Measurements from ENCODE around the gene NRTN. TPM values are rescaled to one million over a fixed set of nuclear protein-coding genes. Genes with fewer than 3 reads are reported as not detected.

NRTN gene
- total and polyA plus RNA-seq, 2 of the 13 experiments (the other 11 are each of a cell fraction or from before 2014, with no cell fraction given), result 4.1 to 5.3 TPM

DNA sequence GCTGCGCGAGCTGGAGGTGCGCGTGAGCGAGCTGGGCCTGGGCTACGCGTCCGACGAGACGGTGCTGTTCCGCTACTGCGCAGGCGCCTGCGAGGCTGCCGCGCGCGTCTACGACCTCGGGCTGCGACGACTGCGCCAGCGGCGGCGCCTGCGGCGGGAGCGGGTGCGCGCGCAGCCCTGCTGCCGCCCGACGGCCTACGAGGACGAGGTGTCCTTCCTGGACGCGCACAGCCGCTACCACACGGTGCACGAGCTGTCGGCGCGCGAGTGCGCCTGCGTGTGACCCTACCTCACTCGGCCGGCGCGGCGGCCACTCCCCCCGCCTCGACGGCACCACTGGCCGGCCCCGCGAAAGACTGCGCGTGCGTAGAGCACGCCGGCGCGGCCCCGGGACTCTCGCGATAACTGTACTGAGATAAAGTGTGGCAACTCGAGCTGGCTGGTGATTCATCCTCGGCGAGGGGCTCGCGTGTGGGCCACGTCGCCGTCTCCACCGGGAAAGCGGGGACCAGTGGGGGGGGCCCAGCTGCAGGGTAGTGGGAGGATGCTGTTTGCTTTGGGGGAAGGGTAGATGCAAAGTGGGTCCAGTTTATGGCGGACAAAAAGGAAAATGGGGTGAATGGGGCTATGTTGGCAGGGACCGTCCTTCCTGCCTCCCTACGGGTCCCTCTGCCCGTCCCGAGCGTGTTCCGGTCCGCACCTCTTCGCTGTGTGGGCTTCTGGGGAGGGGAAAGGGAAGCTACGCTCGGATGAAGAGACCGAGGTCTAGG is 23.2 kb downstream of the NRTN start (continued):
- TF ChIP-seq FOXA1 (IDR thresholded peaks at IDR 0.05), result no peak
- TF ChIP-seq FOXA1 (CRISPR knock-in tag; IDR thresholded peaks at IDR 0.05), result peak; percentile 79
- no peak for TF ChIP-seq ZNF570 (CRISPR knock-in tag; IDR thresholded peaks at IDR 0.05; ENCODE audit: borderline replicate concordance)
- TF ChIP-seq ZNF232 (CRISPR knock-in tag; IDR thresholded peaks at IDR 0.05; ENCODE audit: borderline replicate concordance), result no peak; the same call in 1 of the 2 replicates
- TF ChIP-seq, protein P1, sequence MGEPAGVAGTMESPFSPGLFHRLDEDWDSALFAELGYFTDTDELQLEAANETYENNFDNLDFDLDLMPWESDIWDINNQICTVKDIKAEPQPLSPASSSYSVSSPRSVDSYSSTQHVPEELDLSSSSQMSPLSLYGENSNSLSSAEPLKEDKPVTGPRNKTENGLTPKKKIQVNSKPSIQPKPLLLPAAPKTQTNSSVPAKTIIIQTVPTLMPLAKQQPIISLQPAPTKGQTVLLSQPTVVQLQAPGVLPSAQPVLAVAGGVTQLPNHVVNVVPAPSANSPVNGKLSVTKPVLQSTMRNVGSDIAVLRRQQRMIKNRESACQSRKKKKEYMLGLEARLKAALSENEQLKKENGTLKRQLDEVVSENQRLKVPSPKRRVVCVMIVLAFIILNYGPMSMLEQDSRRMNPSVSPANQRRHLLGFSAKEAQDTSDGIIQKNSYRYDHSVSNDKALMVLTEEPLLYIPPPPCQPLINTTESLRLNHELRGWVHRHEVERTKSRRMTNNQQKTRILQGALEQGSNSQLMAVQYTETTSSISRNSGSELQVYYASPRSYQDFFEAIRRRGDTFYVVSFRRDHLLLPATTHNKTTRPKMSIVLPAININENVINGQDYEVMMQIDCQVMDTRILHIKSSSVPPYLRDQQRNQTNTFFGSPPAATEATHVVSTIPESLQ (CRISPR knock-in tag; conservative IDR thresholded peaks at IDR 0.05), result no peak

DNA sequence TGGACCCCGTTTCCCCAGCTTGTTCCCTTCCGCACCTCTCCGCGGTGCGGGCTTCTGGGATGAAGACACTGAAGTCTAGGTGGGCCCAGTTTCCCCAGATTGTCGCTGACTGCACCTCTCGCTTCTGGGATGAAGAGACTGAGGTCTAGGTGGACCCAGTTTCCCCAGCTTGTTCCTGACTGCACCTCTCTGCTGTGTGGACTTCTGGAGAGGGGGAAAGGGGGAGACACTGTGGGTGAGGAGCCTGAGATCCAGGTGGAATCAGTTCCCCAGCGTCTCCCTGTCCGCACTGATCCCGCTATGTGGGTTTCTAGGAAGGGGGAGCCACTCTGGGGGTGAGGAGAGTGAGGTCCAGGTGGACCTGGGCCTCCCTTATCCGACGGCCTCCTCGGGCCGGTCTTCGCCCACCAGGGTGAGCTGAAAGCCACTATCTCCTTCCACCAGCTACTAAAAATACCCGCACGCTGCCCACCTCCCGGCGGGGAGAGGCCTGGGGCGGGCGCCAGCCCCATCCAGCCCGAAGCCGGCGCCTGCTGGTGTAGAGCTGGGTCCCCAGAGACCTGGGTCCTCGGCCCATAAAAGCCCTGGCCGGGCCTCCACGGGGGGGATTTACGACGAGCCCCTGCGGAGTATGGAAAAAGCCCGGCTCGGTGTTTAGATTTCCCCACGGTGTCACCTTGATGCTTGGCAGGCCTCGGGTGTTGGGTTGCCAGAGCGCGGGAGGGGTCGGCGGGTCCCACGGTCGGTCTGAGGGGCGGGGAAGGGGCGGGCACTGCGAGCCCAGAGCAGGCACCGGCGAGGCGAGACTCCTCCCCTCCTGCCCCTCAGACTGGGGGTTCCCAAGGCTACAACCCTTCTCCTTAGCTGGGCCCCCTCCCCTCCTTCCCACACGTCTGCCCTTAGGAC is 24.0 kb downstream of the NRTN start:
- Histone ChIP-seq H3K27me3 (ENCODE audit: control insufficient read depth in 1 of 2, insufficient read depth in 2 of 2, low read length in 2 of 2) (no peaks in the 10 kb centered on the region; a peak in 1 of 5 replicates), H3K79me2 (ENCODE audit: insufficient read depth, low read length) (peaks cover 12% of the 10 kb centered on the region), H3K9me3 (ENCODE audit: low read length) (no peaks in the 10 kb centered on the region), H3K36me3 (replicated peaks in 1 of 2; ENCODE audit: control insufficient read depth in 1 of 2, insufficient read depth in 2 of 2, low read length in 2 of 2) (peaks cover 0 to 5% of the 10 kb centered on the region in 2 experiments; a peak in 1 of 5 replicates), H3K4me1 (ENCODE audit: insufficient read depth, low read length) (peaks cover 47% of the 10 kb centered on the region), H3K4me3 (replicated peaks in 1 of 3; ENCODE audit: insufficient read depth in 1 of 3, low read depth in 2 of 3, low read length in 3 of 3) (peak overlapping the region; percentile 73 to 90 (median 83)), H4K20me1 (ENCODE audit: insufficient read depth, low read length) (no peaks in the 10 kb centered on the region), H2AFZ (ENCODE audit: low read length) (no peak overlapping the region), H3K27ac (ENCODE audit: extremely low read length, insufficient read depth, low read length) (peak overlapping the region; percentile 89), H3K9ac (ENCODE audit: insufficient read depth, low read depth, low read length) (peak overlapping the region; percentile 97), H3K4me2 (ENCODE audit: low read depth, low read length) (peak overlapping the region; percentile 100)
- intact Hi-C loops (cut with micrococcal nuclease; ENCODE audit: unreplicated experiment), result loop anchor here (5.0 kb wide), 1 partner anchor 43 kb away; the partner anchor contains the start of gene FUT5
- TSS peak; percentile 98 for BruUV-seq (replicated peaks)
- in situ Hi-C loops (cut with HindIII; ENCODE audit: extremely low pct_ligation_motif_present, low pct_unique_long_range_greater_than_20kb), result no loop called here
- ATAC-seq, result no peak
- WGBS (ENCODE audit: low lambda C conversion rate), result 81% methylated on average over 30 of the region's 47 CpGs
- ChIA-PET POLR2A (interaction anchor here (0.7 to 4.2 kb wide), 21 partner anchors 10 to 206 kb away, joined by 3 to 96 read pairs (median 11); partner anchors contain the start of genes CATSPERD, FUT5, FUT6 and LONP1), CTCF (ENCODE audit: low intra/inter-chr PET ratio, low total read pairs) (interaction anchor here (2.5 kb wide), 1 partner anchor 24 kb away, joined by 19 read pairs; the partner anchor contains the start of gene NRTN)
- no peak for DNase-seq (ENCODE audit: low spot score)
- no peak for FAIRE-seq
- TF ChIP-seq MTA1 (CRISPR knock-in tag; IDR thresholded peaks at IDR 0.05; ENCODE audit: borderline replicate concordance) (0 out of 2 replicates have a peak, but pooled peaks have one; percentile 6), POLR2G (IDR thresholded peaks at IDR 0.05; ENCODE audit: low read depth, low read length) (peak; percentile 27), GABPA (IDR thresholded peaks at IDR 0.05; ENCODE audit: low read depth, low read length) (no peak), GABPA (CRISPR knock-in tag; IDR thresholded peaks at IDR 0.05; ENCODE audit: low read depth) (0 out of 2 replicates have a peak, but pooled peaks have one; percentile 39), ZNF570 (CRISPR knock-in tag; IDR thresholded peaks at IDR 0.05; ENCODE audit: borderline replicate concordance) (no peak), RBFOX2 (IDR thresholded peaks at IDR 0.05; ENCODE audit: low read depth, low read length) (peak; percentile 68), ZNF776 (CRISPR knock-in tag; IDR thresholded peaks at IDR 0.05) (no peak), PRMT3 (CRISPR knock-in tag; IDR thresholded peaks at IDR 0.05; ENCODE audit: borderline replicate concordance, low read depth) (0 out of 2 replicates have a peak, but pooled peaks have one; percentile 5)
- TF ChIP-seq, protein P2, sequence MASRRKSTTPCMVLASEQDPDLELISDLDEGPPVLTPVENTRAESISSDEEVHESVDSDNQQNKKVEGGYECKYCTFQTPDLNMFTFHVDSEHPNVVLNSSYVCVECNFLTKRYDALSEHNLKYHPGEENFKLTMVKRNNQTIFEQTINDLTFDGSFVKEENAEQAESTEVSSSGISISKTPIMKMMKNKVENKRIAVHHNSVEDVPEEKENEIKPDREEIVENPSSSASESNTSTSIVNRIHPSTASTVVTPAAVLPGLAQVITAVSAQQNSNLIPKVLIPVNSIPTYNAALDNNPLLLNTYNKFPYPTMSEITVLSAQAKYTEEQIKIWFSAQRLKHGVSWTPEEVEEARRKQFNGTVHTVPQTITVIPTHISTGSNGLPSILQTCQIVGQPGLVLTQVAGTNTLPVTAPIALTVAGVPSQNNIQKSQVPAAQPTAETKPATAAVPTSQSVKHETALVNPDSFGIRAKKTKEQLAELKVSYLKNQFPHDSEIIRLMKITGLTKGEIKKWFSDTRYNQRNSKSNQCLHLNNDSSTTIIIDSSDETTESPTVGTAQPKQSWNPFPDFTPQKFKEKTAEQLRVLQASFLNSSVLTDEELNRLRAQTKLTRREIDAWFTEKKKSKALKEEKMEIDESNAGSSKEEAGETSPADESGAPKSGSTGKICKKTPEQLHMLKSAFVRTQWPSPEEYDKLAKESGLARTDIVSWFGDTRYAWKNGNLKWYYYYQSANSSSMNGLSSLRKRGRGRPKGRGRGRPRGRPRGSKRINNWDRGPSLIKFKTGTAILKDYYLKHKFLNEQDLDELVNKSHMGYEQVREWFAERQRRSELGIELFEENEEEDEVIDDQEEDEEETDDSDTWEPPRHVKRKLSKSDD (CRISPR knock-in tag; IDR thresholded peaks at IDR 0.05; ENCODE audit: low read depth), result 0 out of 2 replicates have a peak, but pooled peaks have one; percentile 49
